ENCODE data around the gene DNAH14. TPM values are rescaled to one million over a fixed set of nuclear protein-coding genes. Genes with fewer than 3 reads are reported as not detected.

The DNAH14 gene
- total and polyA plus RNA-seq, 2 experiments from 2014 or later, result 55.3 to 80.2 TPM

GRCh38 chr1:225258811-225259210 is 329.3 kb downstream of the DNAH14 start:
- ATAC-seq (no peak), DNase-seq (ENCODE audit: low spot score) (no peak)
- TF ChIP-seq CTCF (conservative IDR thresholded peaks at IDR 0.05; ENCODE audit: low read depth in 2 of 2) (no peak), ZNF462 (CRISPR knock-in tag; IDR thresholded peaks at IDR 0.05) (no peak), STAT1 (IDR thresholded peaks at IDR 0.05; ENCODE audit: unreplicated experiment) (no peak), EZH2phosphoT487 (IDR thresholded peaks at IDR 0.05; ENCODE audit: unreplicated experiment) (no peak), ZNF331 (CRISPR knock-in tag; IDR thresholded peaks at IDR 0.05; ENCODE audit: low read depth) (no peak), ETS1 (IDR thresholded peaks at IDR 0.05) (no peak), REST (IDR thresholded peaks at IDR 0.05; ENCODE audit: unreplicated experiment) (no peak), NANOG (IDR thresholded peaks at IDR 0.05; ENCODE audit: borderline replicate concordance) (no peak), CREB1 (CRISPR knock-in tag; IDR thresholded peaks at IDR 0.05; ENCODE audit: low read depth) (no peak), ZNF114 (CRISPR knock-in tag; IDR thresholded peaks at IDR 0.05) (no peak), POLR2AphosphoS5 (IDR thresholded peaks at IDR 0.05; ENCODE audit: low read depth) (no peak), EZH2 (IDR thresholded peaks at IDR 0.05; ENCODE audit: low read depth, unreplicated experiment) (no peak), JUNB (IDR thresholded peaks at IDR 0.05; ENCODE audit: unreplicated experiment) (no peak)
- Histone ChIP-seq H2AFZ (no peak overlapping the region), H3K27ac (ENCODE audit: low read depth) (no peak overlapping the region), H4K20me1 (replicated peaks; ENCODE audit: insufficient read depth) (no peaks in the 10 kb centered on the region), H3K9me2 (ENCODE audit: insufficient read depth) (no peaks in the 10 kb centered on the region), H3K27me3 (ENCODE audit: insufficient read depth) (no peaks in the 10 kb centered on the region), H3K4me1 (ENCODE audit: insufficient read depth) (no peaks in the 10 kb centered on the region), H3K36me3 (ENCODE audit: insufficient read depth) (no peaks in the 10 kb centered on the region), H3K4me2 (no peak overlapping the region), H3K79me2 (replicated peaks; ENCODE audit: insufficient read depth) (no peaks in the 10 kb centered on the region), H3F3A (replicated peaks; ENCODE audit: low read depth) (no peaks in the 10 kb centered on the region), H3K4me3 (no peak overlapping the region)
- H3K36me3 Mint-ChIP-seq (ENCODE audit: low read depth), result no peaks in the 10 kb centered on the region
- H3K9me3 Mint-ChIP-seq, result peaks cover 2% of the 10 kb centered on the region; the same call in 1 of the 3 replicates
- H3K4me1 Mint-ChIP-seq, result no peaks in the 10 kb centered on the region
- H3K27me3 Mint-ChIP-seq (ENCODE audit: insufficient read depth, low read depth, poor library complexity), result no peaks in the 10 kb centered on the region
- no peak overlapping the region for H3K4me3 Mint-ChIP-seq
- no peak overlapping the region for H3K27ac Mint-ChIP-seq

All from GM23338 (cell line).